CD14-positive monocyte (primary cell): ENCODE results near the gene TDRD7. TPM values are rescaled to one million over a fixed set of nuclear protein-coding genes. Genes with fewer than 3 reads are reported as not detected.
A peak's percentile ranks its signal among the peaks of the same experiment; 100 is the strongest.

Source experiments
- DNase-seq, 3 donors: peaks; one replicate each; pipeline ENCODE4 v3.0.0-alpha.2; 2011 to 2022
- H2AFZ ChIP-seq: 2 replicates; pipeline ENCODE4 v1.6.0; 2012; ENCODE audit warnings: mild to moderate bottlenecking, low read depth, low read length, inconsistent platforms; ENCODE audit not compliant: insufficient read depth, poor library complexity, severe bottlenecking
- H3K27ac ChIP-seq, 2 donors: 1 replicate in 1 of 2; 2 replicates in 1 of 2; pipeline ENCODE4 v1.5.1; 2012 to 2013; ENCODE audit warnings: low read length in 2 of 2, control low read depth in 1 of 2, inconsistent platforms in 1 of 2, low read depth in 1 of 2, mild to moderate bottlenecking in 1 of 2
- H3K27me3 ChIP-seq, 2 donors: one replicate each; pipeline versions ENCODE4 v1.6.0 to v1.6.1; 2011 to 2013; ENCODE audit warnings: low read length in 2 of 2; ENCODE audit not compliant: control insufficient read depth in 2 of 2, insufficient read depth in 2 of 2
- H3K36me3 ChIP-seq, 2 donors: replicated peaks in 1 of 2; 1 replicate in 1 of 2; 2 replicates in 1 of 2; pipeline versions ENCODE4 v1.5.1 to v1.6.1; 2012 to 2013; ENCODE audit warnings: low read length in 2 of 2, control low read depth in 1 of 2, inconsistent platforms in 1 of 2, mild to moderate bottlenecking in 1 of 2; ENCODE audit not compliant: insufficient read depth in 2 of 2, control insufficient read depth in 1 of 2
- H3K4me1 ChIP-seq, 2 donors: 1 replicate in 1 of 2; 2 replicates in 1 of 2; pipeline versions ENCODE4 v1.5.1 to v1.6.1; 2012 to 2013; ENCODE audit warnings: low read length in 2 of 2, control low read depth in 1 of 2, inconsistent platforms in 1 of 2, mild to moderate bottlenecking in 1 of 2, moderate library complexity in 1 of 2; ENCODE audit not compliant: insufficient read depth in 2 of 2, control insufficient read depth in 1 of 2
- H3K4me2 ChIP-seq: replicated peaks from 2 replicates; pipeline ENCODE3; 2012; ENCODE audit warnings: low read length, moderate library complexity, mild to moderate bottlenecking; ENCODE audit not compliant: poor library complexity, severe bottlenecking; ENCODE audit errors: extremely low read depth
- H3K4me3 ChIP-seq, 3 experiments: fragments of 200-600 bp in 1 of 3; sonication (generic) in 1 of 3; replicated peaks in 1 of 3; 1 replicate in 2 of 3; 2 replicates in 1 of 3; pipeline ENCODE4 v1.5.1; 2011 to 2013; ENCODE audit warnings: low read length in 3 of 3, mild to moderate bottlenecking in 3 of 3, control low read depth in 2 of 3, low read depth in 2 of 3, inconsistent platforms in 1 of 3, moderate library complexity in 1 of 3
- H3K79me2 ChIP-seq: 2 replicates; pipeline ENCODE4 v1.6.0; 2012; ENCODE audit warnings: mild to moderate bottlenecking, control low read depth, inconsistent platforms, low read length, moderate library complexity; ENCODE audit not compliant: insufficient read depth
- H3K9ac ChIP-seq: 2 replicates; pipeline ENCODE4 v1.6.0; 2017; ENCODE audit warnings: low read length, mild to moderate bottlenecking; ENCODE audit not compliant: insufficient read depth, poor library complexity, severe bottlenecking
- H3K9me3 ChIP-seq, 2 donors: replicated peaks in 1 of 2; 1 replicate in 1 of 2; 2 replicates in 1 of 2; pipeline versions ENCODE4 v1.5.1 to v1.6.1; 2012 to 2013; ENCODE audit warnings: low read length in 2 of 2, control low read depth in 1 of 2; ENCODE audit not compliant: control insufficient read depth in 1 of 2, insufficient read depth in 1 of 2
- H4K20me1 ChIP-seq: 2 replicates; pipeline ENCODE4 v1.6.0; 2012; ENCODE audit warnings: mild to moderate bottlenecking, low read length, control low read depth, moderate library complexity; ENCODE audit not compliant: insufficient read depth
- H3K27ac Mint-ChIP-seq, 7 donors: one replicate each; pipeline ENCODE4 v1.8.0; 2020; ENCODE audit warnings: mild to moderate bottlenecking in 7 of 7, mixed read lengths in 7 of 7, moderate library complexity in 6 of 7, inconsistent platforms in 2 of 7
- H3K27me3 Mint-ChIP-seq, 3 donors: one replicate each; pipeline ENCODE4 v1.8.0; 2021 to 2022; ENCODE audit warnings: low read depth in 3 of 3, mild to moderate bottlenecking in 3 of 3, mixed read lengths in 3 of 3, moderate library complexity in 3 of 3, inconsistent platforms in 1 of 3
- H3K36me3 Mint-ChIP-seq, 2 donors: one replicate each; pipeline ENCODE4 v1.8.0; 2020; ENCODE audit warnings: mixed read lengths in 2 of 2, inconsistent platforms in 1 of 2, mild to moderate bottlenecking in 1 of 2
- H3K4me1 Mint-ChIP-seq: one replicate; pipeline ENCODE4 v1.8.0; 2020; ENCODE audit warnings: mild to moderate bottlenecking, mixed read lengths
- H3K4me3 Mint-ChIP-seq, 2 donors: one replicate each; pipeline ENCODE4 v1.8.0; 2020; ENCODE audit warnings: mild to moderate bottlenecking in 2 of 2, mixed read lengths in 2 of 2, moderate library complexity in 1 of 2
- H3K9me3 Mint-ChIP-seq, 7 donors: one replicate each; pipeline ENCODE4 v1.8.0; 2020 to 2022; ENCODE audit warnings: mixed read lengths in 7 of 7, mild to moderate bottlenecking in 6 of 7, moderate library complexity in 6 of 7, inconsistent platforms in 2 of 7
- CTCF ChIP-seq: fragments of 200-600 bp; IDR thresholded peaks from one replicate; pipeline ENCODE4 v1.8.0; 2022; ENCODE audit warnings: antibody characterized with exemption, mild to moderate bottlenecking
- whole genome bisulfite sequencing: methylation state at CpG from one replicate; pipeline ENCODE4 v1.1.5; 2013; ENCODE audit warnings: missing lambda C conversion rate; ENCODE audit not compliant: insufficient coverage; 5-methylcytosine and 5-hydroxymethylcytosine counted together
- intact Hi-C, 2 donors: fragments of 100-400 bp; cut with micrococcal nuclease; formaldehyde crosslinking; loops; one replicate each; pipeline versions ENCODE4 v1.15.0 to v1.15.1; 2023
- polyA plus RNA-seq, 3 donors: library from polyadenylated mRNA; depleted of rRNA in 1 of 3; unstranded in 2 of 3; stranded (reverse) in 1 of 3; fragments of 300-500 nt in 2 of 3; fragments of >200 nt in 1 of 3; fragmentation: Illumina TruSeq in 2 of 3; gene quantifications; 1 replicate in 2 of 3; 2 replicates in 1 of 3; pipeline ENCODE4 v1.2.3, GENCODE V29; 2012 to 2021

The TDRD7 gene
- polyA plus RNA-seq, 3 donors, result 8.1 to 12.0 (median 11.1) TPM

GRCh38 chr9:97508852-97509251, 97.0 kb downstream of the TDRD7 start:
- peaks cover 9 to 13% (median 10%) of the 10 kb centered on the region in 3 donors for H3K27me3 Mint-ChIP-seq
- H3K4me1 ChIP-seq, result no peaks in the 10 kb centered on the region
- H3K27me3 ChIP-seq, result peaks cover 19 to 20% of the 10 kb centered on the region in 2 donors
- no peaks in the 10 kb centered on the region for H3K4me1 Mint-ChIP-seq
- H3K27ac ChIP-seq, result no peak overlapping the region
- H3K36me3 ChIP-seq, result no peaks in the 10 kb centered on the region
- 79% methylated on average over 3 of the region's 4 CpGs for WGBS
- H3K9me3 Mint-ChIP-seq, result peaks cover 0 to 2% (median 0%) of the 10 kb centered on the region in 7 donors
- intact Hi-C loops, result no loop called here
- H3K79me2 ChIP-seq, result no peaks in the 10 kb centered on the region
- H2AFZ ChIP-seq, result no peak overlapping the region
- no peak for TF ChIP-seq CTCF
- H3K9me3 ChIP-seq, result no peaks in the 10 kb centered on the region
- H4K20me1 ChIP-seq, result no peaks in the 10 kb centered on the region
- H3K4me2 ChIP-seq, result no peak overlapping the region
- no peaks in the 10 kb centered on the region for H3K36me3 Mint-ChIP-seq
- H3K4me3 ChIP-seq, result no peak overlapping the region
- no peak overlapping the region for H3K4me3 Mint-ChIP-seq
- H3K27ac Mint-ChIP-seq, result no peak overlapping the region
- H3K9ac ChIP-seq, result no peak overlapping the region
- DNase-seq, result no peak

GRCh38 chr9:97510797-97511654, 99.1 kb downstream of the TDRD7 start:
- peak in 1 of 3 donors; percentile 24 for DNase-seq
- H3K36me3 ChIP-seq, result no peaks in the 10 kb centered on the region
- intact Hi-C loops, result no loop called here
- H3K79me2 ChIP-seq, result no peaks in the 10 kb centered on the region
- peaks cover 0 to 2% (median 0%) of the 10 kb centered on the region in 7 donors for H3K9me3 Mint-ChIP-seq
- peaks cover 1 to 4% of the 10 kb centered on the region in 2 donors for H3K27me3 ChIP-seq
- no peaks in the 10 kb centered on the region for H3K9me3 ChIP-seq
- H3K4me3 Mint-ChIP-seq, result no peak overlapping the region
- no peak for TF ChIP-seq CTCF
- no peaks in the 10 kb centered on the region for H3K4me1 Mint-ChIP-seq
- no peaks in the 10 kb centered on the region for H3K4me1 ChIP-seq
- H3K4me2 ChIP-seq, result no peak overlapping the region
- no peaks in the 10 kb centered on the region for H3K36me3 Mint-ChIP-seq
- no peaks in the 10 kb centered on the region for H4K20me1 ChIP-seq
- no peak overlapping the region for H3K27ac Mint-ChIP-seq
- peaks cover 0 to 3% (median 0%) of the 10 kb centered on the region in 3 donors for H3K27me3 Mint-ChIP-seq
- no peak overlapping the region for H3K27ac ChIP-seq
- WGBS, result 73% methylated on average over 4 of the region's 10 CpGs
- no peak overlapping the region for H3K4me3 ChIP-seq
- H3K9ac ChIP-seq, result no peak overlapping the region
- H2AFZ ChIP-seq, result no peak overlapping the region
